SK-N-SH treated with all-trans-retinoic acid at 6 μM for 48 hours (cell line): Measurements from ENCODE around the gene SLC5A10.

Experiments used
- ATAC-seq: fragments of 200-7000 bp; cut with Tn5 transposase; 3 replicates; pipeline ENCODE4 v1.9.1; 2020; ENCODE audit warnings: mild to moderate bottlenecking, moderate library complexity
- ARNTL ChIP-seq: fragments of 450-650 bp; formaldehyde crosslinking; IDR thresholded peaks from 2 replicates; pipeline ENCODE4 v1.5.0; 2020; ENCODE audit warnings: low read depth, mild to moderate bottlenecking, moderate library complexity, borderline replicate concordance
- CREB5 ChIP-seq: fragments of 250-450 bp; sonication (Bioruptor Pico); IDR thresholded peaks from 2 replicates; pipeline ENCODE4 v1.5.1; 2020; ENCODE audit warnings: low read depth, mild to moderate bottlenecking, moderate library complexity
- CSDC2 ChIP-seq: fragments of 250-450 bp; sonication (Bioruptor Pico); IDR thresholded peaks from 2 replicates; pipeline ENCODE4 v1.5.0; 2020; ENCODE audit warnings: mild to moderate bottlenecking, moderate library complexity
- CSRNP3 ChIP-seq: fragments of 250-450 bp; sonication (Bioruptor Pico); IDR thresholded peaks from 2 replicates; pipeline ENCODE4 v1.5.1; 2021; ENCODE audit warnings: mild to moderate bottlenecking, moderate library complexity
- ESRRG ChIP-seq: fragments of 250-450 bp; sonication (Bioruptor Pico); IDR thresholded peaks from 2 replicates; pipeline ENCODE4 v1.6.1; 2021; ENCODE audit warnings: mild to moderate bottlenecking
- ISL1 ChIP-seq: fragments of 250-450 bp; sonication (Bioruptor Pico); IDR thresholded peaks from 2 replicates; pipeline ENCODE4 v2.1.2; 2022; ENCODE audit warnings: mild to moderate bottlenecking, moderate library complexity
- OSR1 ChIP-seq: fragments of 250-450 bp; sonication (Bioruptor Pico); IDR thresholded peaks from 2 replicates; pipeline ENCODE4 v1.8.0; 2022; ENCODE audit warnings: moderate library complexity, mild to moderate bottlenecking, inconsistent platforms
- PATZ1 ChIP-seq: fragments of 250-450 bp; sonication (Bioruptor Pico); IDR thresholded peaks from 2 replicates; pipeline ENCODE4 v1.8.0; 2020; ENCODE audit warnings: mild to moderate bottlenecking, moderate library complexity, borderline replicate concordance
- POU6F1 ChIP-seq: fragments of 250-450 bp; sonication (Bioruptor Pico); IDR thresholded peaks from 2 replicates; pipeline ENCODE4 v1.8.0; 2021; ENCODE audit warnings: low read depth, mild to moderate bottlenecking, moderate library complexity, borderline replicate concordance
- SNAI2 ChIP-seq: fragments of 250-450 bp; sonication (Bioruptor Pico); IDR thresholded peaks from 2 replicates; pipeline ENCODE4 v1.5.0; 2020; ENCODE audit warnings: mild to moderate bottlenecking, moderate library complexity
- TCF4 ChIP-seq: fragments of 250-450 bp; sonication (Bioruptor Pico); IDR thresholded peaks from 2 replicates; pipeline ENCODE4 v1.8.0; 2021; ENCODE audit warnings: mild to moderate bottlenecking, moderate library complexity, borderline replicate concordance
- TOX ChIP-seq: fragments of 250-450 bp; sonication (Bioruptor Pico); IDR thresholded peaks from 2 replicates; pipeline ENCODE4 v1.8.0; 2021; ENCODE audit warnings: mild to moderate bottlenecking, moderate library complexity, borderline replicate concordance
- TSHZ2 ChIP-seq: fragments of 250-450 bp; sonication (Bioruptor Pico); IDR thresholded peaks from 2 replicates; pipeline ENCODE4 v1.5.0; 2020; ENCODE audit warnings: mild to moderate bottlenecking, moderate library complexity
- ZC3H10 ChIP-seq: fragments of 250-450 bp; sonication (Bioruptor Pico); IDR thresholded peaks from 2 replicates; pipeline ENCODE4 v1.5.1; 2021; ENCODE audit warnings: mild to moderate bottlenecking, moderate library complexity
- ZFP3 ChIP-seq: fragments of 250-450 bp; sonication (Bioruptor Pico); IDR thresholded peaks from 2 replicates; pipeline ENCODE4 v1.5.0; 2020; ENCODE audit warnings: mild to moderate bottlenecking, moderate library complexity
- ZFP30 ChIP-seq: fragments of 450-650 bp; formaldehyde crosslinking; IDR thresholded peaks from 2 replicates; pipeline ENCODE4 v1.5.0; 2022; ENCODE audit warnings: mild to moderate bottlenecking, moderate library complexity
- ZNF565 ChIP-seq: fragments of 450-650 bp; formaldehyde crosslinking; conservative IDR thresholded peaks from 2 replicates; pipeline ENCODE4 v1.5.0; 2020; ENCODE audit warnings: low read depth, mild to moderate bottlenecking, moderate library complexity
- ZNF70 ChIP-seq: fragments of 450-650 bp; formaldehyde crosslinking; IDR thresholded peaks from 2 replicates; pipeline ENCODE4 v1.5.0; 2020; ENCODE audit warnings: mild to moderate bottlenecking, moderate library complexity

SLC5A10 gene

GRCh38 chr17:18981642-18982424 is 29.9 kb downstream of the SLC5A10 start:
- ATAC-seq, result peak; percentile 81
- TF ChIP-seq ZFP3 (CRISPR knock-in tag) (0 out of 2 replicates have a peak, but pooled peaks have one; percentile 61), CSRNP3 (CRISPR knock-in tag) (no peak), TCF4 (CRISPR knock-in tag) (no peak), SNAI2 (CRISPR knock-in tag) (no peak)

- ATAC-seq, result no peak
- no peak for TF ChIP-seq PATZ1 (CRISPR knock-in tag)
- no peak for TF ChIP-seq CSRNP3 (CRISPR knock-in tag)
- TF ChIP-seq ZFP3 (CRISPR knock-in tag), result no peak
- no peak for TF ChIP-seq TOX (CRISPR knock-in tag)
- no peak for TF ChIP-seq ZFP30 (CRISPR knock-in tag)
- no peak for TF ChIP-seq SNAI2 (CRISPR knock-in tag)
- TF ChIP-seq ARNTL, result no peak
- no peak for TF ChIP-seq TCF4 (CRISPR knock-in tag)
- no peak for TF ChIP-seq ZC3H10 (CRISPR knock-in tag)
- no peak for TF ChIP-seq CREB5 (CRISPR knock-in tag)
- no peak for TF ChIP-seq ESRRG (CRISPR knock-in tag)
- TF ChIP-seq ZNF70, result no peak
- TF ChIP-seq POU6F1 (CRISPR knock-in tag), result no peak
- TF ChIP-seq CSDC2 (CRISPR knock-in tag), result no peak
- no peak for TF ChIP-seq ISL1 (CRISPR knock-in tag)
- TF ChIP-seq ZNF565 (CRISPR knock-in tag), result no peak
- TF ChIP-seq TSHZ2 (CRISPR knock-in tag), result no peak
- TF ChIP-seq OSR1 (CRISPR knock-in tag), result no peak
Observed at GRCh38 chr17:18984273-18985114, 32.5 kb downstream of the SLC5A10 start.
